Endothelial cell (in vitro differentiated cells): ENCODE measurements around the gene GPS1. TPM values are rescaled to one million over a fixed set of nuclear protein-coding genes. Genes with fewer than 3 reads are reported as not detected.

Source experiments
- DNase-seq: peaks from one replicate; pipeline ENCODE4 v3.0.0; 2021; ENCODE audit warnings: low spot score
- H3K27ac Mint-ChIP-seq: one replicate; pipeline ENCODE4 v1.8.0; 2021; ENCODE audit warnings: mixed read lengths, inconsistent platforms; ENCODE audit not compliant: unreplicated experiment
- H3K27me3 Mint-ChIP-seq: one replicate; pipeline ENCODE4 v1.8.0; 2021; ENCODE audit warnings: mild to moderate bottlenecking, moderate library complexity, mixed read lengths, inconsistent platforms; ENCODE audit not compliant: unreplicated experiment
- H3K36me3 Mint-ChIP-seq: one replicate; pipeline ENCODE4 v1.8.0; 2021; ENCODE audit warnings: mild to moderate bottlenecking, low read depth, mixed read lengths, inconsistent platforms; ENCODE audit not compliant: unreplicated experiment
- H3K4me1 Mint-ChIP-seq: one replicate; pipeline ENCODE4 v1.8.0; 2021; ENCODE audit warnings: mild to moderate bottlenecking, mixed read lengths, inconsistent platforms; ENCODE audit not compliant: unreplicated experiment
- H3K4me3 Mint-ChIP-seq: one replicate; pipeline ENCODE4 v1.8.0; 2021; ENCODE audit warnings: mild to moderate bottlenecking, mixed read lengths, inconsistent platforms; ENCODE audit not compliant: unreplicated experiment
- H3K9me3 Mint-ChIP-seq: one replicate; pipeline ENCODE4 v1.8.0; 2021; ENCODE audit warnings: mixed read lengths, inconsistent platforms; ENCODE audit not compliant: unreplicated experiment
- total RNA-seq: library from RNA; stranded (reverse); fragmentation: NEBNext Ultra II Directional; extraction: Animal tissue kit (Norgen Biotek cat#: 25700); gene quantifications from one replicate; pipeline ENCODE4 v1.2.1, GENCODE V29; 2021; ENCODE audit not compliant: unreplicated experiment
- TF ChIP-seq, protein P1 (sequence below): fragments of 200-600 bp; sonication (generic); IDR thresholded peaks from one replicate; pipeline ENCODE4 v1.5.0; 2021; ENCODE audit warnings: antibody characterized with exemption; ENCODE audit not compliant: unreplicated experiment

The GPS1 gene
- total RNA-seq, 1 donor from 2014 or later = 80.0 TPM

DNA sequence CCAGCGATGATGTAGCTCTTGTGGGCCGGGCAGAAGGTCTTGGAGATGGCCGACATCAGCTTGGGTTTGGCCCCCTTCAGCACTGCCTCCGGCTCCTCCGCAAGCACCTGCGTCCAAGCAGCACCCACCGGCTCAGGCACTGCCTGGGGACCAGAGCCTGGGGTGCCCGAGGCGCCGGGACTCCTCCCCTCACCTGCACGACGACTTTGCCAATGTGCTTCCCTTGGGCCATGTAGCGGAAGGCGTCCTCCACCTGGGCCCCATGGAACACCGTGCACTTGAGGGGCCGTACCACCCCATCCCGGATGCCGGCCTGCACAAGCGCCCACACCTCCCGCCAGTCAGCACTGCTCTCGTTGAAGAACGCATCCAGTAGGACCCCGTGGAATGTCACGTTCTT is 31.3 kb downstream of the GPS1 start:
- H3K4me3 Mint-ChIP-seq = no peak overlapping the region
- H3K27me3 Mint-ChIP-seq = peaks cover 2% of the 10 kb centered on the region
- no peak overlapping the region for H3K27ac Mint-ChIP-seq
- TF ChIP-seq, protein P1, sequence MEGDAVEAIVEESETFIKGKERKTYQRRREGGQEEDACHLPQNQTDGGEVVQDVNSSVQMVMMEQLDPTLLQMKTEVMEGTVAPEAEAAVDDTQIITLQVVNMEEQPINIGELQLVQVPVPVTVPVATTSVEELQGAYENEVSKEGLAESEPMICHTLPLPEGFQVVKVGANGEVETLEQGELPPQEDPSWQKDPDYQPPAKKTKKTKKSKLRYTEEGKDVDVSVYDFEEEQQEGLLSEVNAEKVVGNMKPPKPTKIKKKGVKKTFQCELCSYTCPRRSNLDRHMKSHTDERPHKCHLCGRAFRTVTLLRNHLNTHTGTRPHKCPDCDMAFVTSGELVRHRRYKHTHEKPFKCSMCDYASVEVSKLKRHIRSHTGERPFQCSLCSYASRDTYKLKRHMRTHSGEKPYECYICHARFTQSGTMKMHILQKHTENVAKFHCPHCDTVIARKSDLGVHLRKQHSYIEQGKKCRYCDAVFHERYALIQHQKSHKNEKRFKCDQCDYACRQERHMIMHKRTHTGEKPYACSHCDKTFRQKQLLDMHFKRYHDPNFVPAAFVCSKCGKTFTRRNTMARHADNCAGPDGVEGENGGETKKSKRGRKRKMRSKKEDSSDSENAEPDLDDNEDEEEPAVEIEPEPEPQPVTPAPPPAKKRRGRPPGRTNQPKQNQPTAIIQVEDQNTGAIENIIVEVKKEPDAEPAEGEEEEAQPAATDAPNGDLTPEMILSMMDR = no peak
- peaks cover 4% of the 10 kb centered on the region for H3K36me3 Mint-ChIP-seq
- no peaks in the 10 kb centered on the region for H3K9me3 Mint-ChIP-seq
- H3K4me1 Mint-ChIP-seq = no peaks in the 10 kb centered on the region
- no peak for DNase-seq

GRCh38 chr17:82083533-82084359 is 32.0 kb downstream of the GPS1 start:
- peak overlapping the region; percentile 24 for H3K27ac Mint-ChIP-seq
- no peak overlapping the region for H3K4me3 Mint-ChIP-seq
- no peaks in the 10 kb centered on the region for H3K4me1 Mint-ChIP-seq
- no peaks in the 10 kb centered on the region for H3K9me3 Mint-ChIP-seq
- peaks cover 4% of the 10 kb centered on the region for H3K36me3 Mint-ChIP-seq
- no peak for DNase-seq
- TF ChIP-seq, protein P1 = no peak
- H3K27me3 Mint-ChIP-seq = peaks cover 2% of the 10 kb centered on the region

- no peak overlapping the region for H3K27ac Mint-ChIP-seq
Measured at GRCh38 chr17:82084373-82085030, 32.8 kb downstream of the GPS1 start.

GRCh38 chr17:82085031-82085861 is 33.5 kb downstream of the GPS1 start:
- DNase-seq = no peak
- H3K27me3 Mint-ChIP-seq = peaks cover 2% of the 10 kb centered on the region
- no peaks in the 10 kb centered on the region for H3K36me3 Mint-ChIP-seq
- TF ChIP-seq, protein P1 = no peak
- no peaks in the 10 kb centered on the region for H3K4me1 Mint-ChIP-seq
- no peak overlapping the region for H3K4me3 Mint-ChIP-seq
- no peak overlapping the region for H3K27ac Mint-ChIP-seq
- H3K9me3 Mint-ChIP-seq = no peaks in the 10 kb centered on the region

More at GRCh38 chr17:82084373-82085030, 32.8 kb downstream of the GPS1 start:
- TF ChIP-seq, protein P1 = no peak
- H3K4me3 Mint-ChIP-seq = no peak overlapping the region
- H3K4me1 Mint-ChIP-seq = no peaks in the 10 kb centered on the region
- no peaks in the 10 kb centered on the region for H3K9me3 Mint-ChIP-seq
- peaks cover 4% of the 10 kb centered on the region for H3K36me3 Mint-ChIP-seq
- peaks cover 2% of the 10 kb centered on the region for H3K27me3 Mint-ChIP-seq
- DNase-seq = no peak
